ENCODE results near the gene EBPL.

- no peak for TF ChIP-seq CTCF (IDR thresholded peaks at IDR 0.05)
- TF ChIP-seq POLR2A (IDR thresholded peaks at IDR 0.05), result no peak
Observed at GRCh38 chr13:49740870-49741269, 49.6 kb upstream of the EBPL start.
